HG02885 (cell line): ENCODE measurements around the gene BABAM1.

Experiments
- ATAC-seq: cut with Tn5 transposase; IDR thresholded peaks from one replicate; pipeline ENCODE4 v1.9.1; 2021; ENCODE audit warnings: mild to moderate bottlenecking; ENCODE audit not compliant: unreplicated experiment, poor library complexity

BABAM1 gene

GRCh38 chr19:17319473-17320238, 52.4 kb downstream of the BABAM1 start:
- no peak for ATAC-seq

- no peak for ATAC-seq
These were observed 53.2 kb downstream of the BABAM1 start for GRCh38 chr19:17320435-17320834.

GRCh38 chr19:17321655-17322489, 54.6 kb downstream of the BABAM1 start:
- no peak for ATAC-seq

- ATAC-seq = no peak
These were observed 55.6 kb downstream of the BABAM1 start for GRCh38 chr19:17322854-17323253.

- ATAC-seq = no peak
These were observed 56.2 kb downstream of the BABAM1 start for GRCh38 chr19:17323300-17323963.

GRCh38 chr19:17323964-17324332, 56.7 kb downstream of the BABAM1 start:
- no peak for ATAC-seq

GRCh38 chr19:17324357-17325114, 57.3 kb downstream of the BABAM1 start:
- ATAC-seq = no peak

GRCh38 chr19:17325133-17325532, 57.9 kb downstream of the BABAM1 start:
- ATAC-seq = no peak

- ATAC-seq = no peak
These were observed 58.8 kb downstream of the BABAM1 start for GRCh38 chr19:17325881-17326594.

- no peak for ATAC-seq
These were observed 59.3 kb downstream of the BABAM1 start for GRCh38 chr19:17326595-17326966.

GRCh38 chr19:17327068-17327653, 59.9 kb downstream of the BABAM1 start:
- ATAC-seq = no peak

GRCh38 chr19:17327654-17328516, 60.6 kb downstream of the BABAM1 start:
- no peak for ATAC-seq
